Kidney (tissue), 14 donors: ENCODE results near the gene PARL. TPM values are rescaled to one million over a fixed set of nuclear protein-coding genes. Genes with fewer than 3 reads are reported as not detected.

Experiments
- DNase-seq, 5 donors: peaks; one replicate each; pipeline ENCODE4 v3.0.0-alpha.2; 2013 to 2020
- FAIRE-seq: peaks from 2 replicates; lab custom pipeline; 2012; peaks lifted over from hg19 to GRCh38; lab: Jason Lieb, UNC
- H3K27ac ChIP-seq, 2 donors: one replicate each; pipeline ENCODE4 v1.7.0; 2013; ENCODE audit warnings: low read depth in 2 of 2, low read length in 2 of 2, inconsistent platforms in 1 of 2
- H3K27me3 ChIP-seq: one replicate; pipeline ENCODE4 v1.7.1; 2013; ENCODE audit warnings: low read length, inconsistent platforms; ENCODE audit not compliant: control insufficient read depth, insufficient read depth
- H3K36me3 ChIP-seq, 3 donors: one replicate each; pipeline versions ENCODE4 v1.7.0 to v1.7.1; 2013; ENCODE audit warnings: low read length in 3 of 3, control low read depth in 1 of 3, inconsistent platforms in 1 of 3; ENCODE audit not compliant: insufficient read depth in 3 of 3, control insufficient read depth in 2 of 3
- H3K4me1 ChIP-seq, 3 donors: one replicate each; pipeline versions ENCODE4 v1.7.0 to v1.7.1; 2013; ENCODE audit warnings: low read length in 3 of 3, inconsistent platforms in 1 of 3, low read depth in 1 of 3; ENCODE audit not compliant: control insufficient read depth in 2 of 3, insufficient read depth in 2 of 3
- H3K4me3 ChIP-seq, 3 donors: one replicate each; pipeline versions ENCODE4 v1.7.0 to v1.8.1; 2013; ENCODE audit warnings: low read length in 3 of 3, control low read depth in 1 of 3, inconsistent platforms in 1 of 3
- H3K9ac ChIP-seq, 3 donors: one replicate each; pipeline versions ENCODE4 v1.7.0 to v1.7.1; 2013; ENCODE audit warnings: low read length in 3 of 3, control low read depth in 1 of 3, inconsistent platforms in 1 of 3
- H3K9me3 ChIP-seq, 3 donors: one replicate each; pipeline versions ENCODE4 v1.7.0 to v1.7.1; 2013; ENCODE audit warnings: low read length in 3 of 3, control low read depth in 1 of 3, inconsistent platforms in 1 of 3; ENCODE audit not compliant: control insufficient read depth in 2 of 3, insufficient read depth in 1 of 3
- intact Hi-C: fragments of 100-400 bp; cut with DNase I; formaldehyde crosslinking; loops from one replicate; pipeline ENCODE4 v1.11.1; 2022
- polyA plus RNA-seq: library from polyadenylated mRNA; stranded (reverse); fragments of 350-450 nt; fragmentation: Illumina TruSeq; extraction: RNeasy Lipid Tissue Mini Kit (QIAGEN cat#74804); gene quantifications from one replicate; pipeline ENCODE4 v1.2.3, GENCODE V29; 2014; ENCODE audit warnings: low read depth, low replicate concordance; ENCODE audit not compliant: insufficient read depth
- total RNA-seq: library from RNA; stranded (reverse); fragmentation: NEBNext Ultra II Directional; extraction: Animal tissue kit (Norgen Biotek cat#: 25700); gene quantifications from one replicate; pipeline ENCODE4 v1.2.1, GENCODE V29; 2021
- TF ChIP-seq, protein P1 (sequence below): IDR thresholded peaks from 3 replicates; pipeline ENCODE4 v1.5.1; 2012; ENCODE audit warnings: mild to moderate bottlenecking, moderate library complexity, borderline replicate concordance; ENCODE audit not compliant: insufficient read depth; ENCODE audit errors: extremely low read depth
- donor health status: control.
- donor health status: control.
- donor health status: control.
- donor health status: control.
- donor health status: control.
- donor health status: DM: yes; HTN: yes; CAD: no.
- donor health status: Normal renal cell carcinoma (clear cell type).

The PARL gene
- total and polyA plus RNA-seq, 2 donors from 2014 or later = 70.2 to 88.8 TPM

- FAIRE-seq = no peak
- intact Hi-C loops = loop anchor here (10.0 kb wide), 1 partner anchor 117 kb away; the partner anchor contains the start of gene ABCC5
Measured at GRCh38 chr3:183897606-183898005, 12.9 kb upstream of the PARL start.

DNA sequence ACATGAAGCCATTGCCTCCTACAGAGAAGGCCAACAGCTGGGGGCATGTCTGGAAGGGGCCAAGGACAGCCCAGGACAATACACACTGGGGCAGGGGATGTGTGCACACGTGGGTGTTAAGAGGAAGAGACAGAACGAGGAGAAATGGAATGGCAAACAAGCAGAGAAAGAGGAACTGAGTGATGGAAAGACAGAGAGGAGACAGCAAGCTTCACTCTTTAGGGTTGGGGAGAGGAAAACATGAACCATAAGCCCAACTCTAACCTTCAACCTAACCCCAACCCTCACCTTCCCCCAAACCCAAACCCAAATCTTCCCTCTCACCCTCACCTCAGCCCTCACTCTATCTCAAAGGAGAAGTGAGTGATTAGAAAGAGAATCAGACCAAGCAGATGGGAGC, 11.9 kb upstream of the PARL start:
- TF ChIP-seq, protein P1, sequence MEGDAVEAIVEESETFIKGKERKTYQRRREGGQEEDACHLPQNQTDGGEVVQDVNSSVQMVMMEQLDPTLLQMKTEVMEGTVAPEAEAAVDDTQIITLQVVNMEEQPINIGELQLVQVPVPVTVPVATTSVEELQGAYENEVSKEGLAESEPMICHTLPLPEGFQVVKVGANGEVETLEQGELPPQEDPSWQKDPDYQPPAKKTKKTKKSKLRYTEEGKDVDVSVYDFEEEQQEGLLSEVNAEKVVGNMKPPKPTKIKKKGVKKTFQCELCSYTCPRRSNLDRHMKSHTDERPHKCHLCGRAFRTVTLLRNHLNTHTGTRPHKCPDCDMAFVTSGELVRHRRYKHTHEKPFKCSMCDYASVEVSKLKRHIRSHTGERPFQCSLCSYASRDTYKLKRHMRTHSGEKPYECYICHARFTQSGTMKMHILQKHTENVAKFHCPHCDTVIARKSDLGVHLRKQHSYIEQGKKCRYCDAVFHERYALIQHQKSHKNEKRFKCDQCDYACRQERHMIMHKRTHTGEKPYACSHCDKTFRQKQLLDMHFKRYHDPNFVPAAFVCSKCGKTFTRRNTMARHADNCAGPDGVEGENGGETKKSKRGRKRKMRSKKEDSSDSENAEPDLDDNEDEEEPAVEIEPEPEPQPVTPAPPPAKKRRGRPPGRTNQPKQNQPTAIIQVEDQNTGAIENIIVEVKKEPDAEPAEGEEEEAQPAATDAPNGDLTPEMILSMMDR = no peak
- intact Hi-C loops = loop anchor here (10.0 kb wide), 1 partner anchor 118 kb away; the partner anchor contains the start of gene ABCC5
- DNase-seq (no peak), FAIRE-seq (no peak)
- Histone ChIP-seq H3K9me3 (no peaks in the 10 kb centered on the region), H3K4me1 (no peaks in the 10 kb centered on the region), H3K27me3 (no peaks in the 10 kb centered on the region), H3K36me3 (no peaks in the 10 kb centered on the region), H3K27ac (no peak overlapping the region), H3K4me3 (no peak overlapping the region), H3K9ac (no peak overlapping the region)

More at GRCh38 chr3:183897606-183898005, 12.9 kb upstream of the PARL start:
- Histone ChIP-seq H3K4me1 (no peaks in the 10 kb centered on the region), H3K4me3 (no peak overlapping the region), H3K27ac (no peak overlapping the region), H3K9me3 (no peaks in the 10 kb centered on the region), H3K27me3 (no peaks in the 10 kb centered on the region), H3K36me3 (no peaks in the 10 kb centered on the region), H3K9ac (no peak overlapping the region)
- TF ChIP-seq, protein P1 = no peak
- DNase-seq = no peak

- Histone ChIP-seq H3K9me3 (no peaks in the 10 kb centered on the region), H3K27me3 (no peaks in the 10 kb centered on the region), H3K36me3 (no peaks in the 10 kb centered on the region), H3K27ac (no peak overlapping the region), H3K4me1 (no peaks in the 10 kb centered on the region), H3K4me3 (no peak overlapping the region), H3K9ac (no peak overlapping the region)
- DNase-seq (no peak), FAIRE-seq (no peak)
- TF ChIP-seq, protein P1 = no peak
- intact Hi-C loops = loop anchor here (10.0 kb wide), 1 partner anchor 119 kb away; the partner anchor contains the start of gene ABCC5
Measured at GRCh38 chr3:183896184-183896583, 11.5 kb upstream of the PARL start.

DNA sequence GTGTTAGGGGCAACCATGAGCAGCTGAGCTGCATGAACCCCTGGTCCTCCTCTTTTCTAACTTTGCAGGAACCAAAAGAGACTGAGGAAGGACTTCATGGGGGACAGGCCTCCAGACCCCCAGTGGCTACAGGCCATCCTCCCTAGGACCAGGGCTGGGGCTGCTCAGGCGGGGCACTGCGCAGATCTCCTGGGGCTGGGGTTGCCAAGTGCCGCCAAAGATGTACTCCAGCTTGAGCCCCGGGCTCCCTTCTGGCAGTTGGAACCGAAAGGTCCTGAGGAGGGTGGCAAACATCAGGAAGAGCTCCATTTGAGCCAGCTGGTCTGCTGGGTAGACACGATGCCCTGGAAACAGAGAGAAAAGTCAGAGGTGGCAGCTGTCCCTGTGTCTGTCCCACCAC, 11.1 kb upstream of the PARL start:
- TF ChIP-seq, protein P1 = no peak
- no peak for DNase-seq
- no peak overlapping the region for H3K9ac ChIP-seq
- no peak overlapping the region for H3K4me3 ChIP-seq
- no peak for FAIRE-seq
- no peaks in the 10 kb centered on the region for H3K4me1 ChIP-seq
- intact Hi-C loops = loop anchor here (10.0 kb wide), 1 partner anchor 119 kb away; the partner anchor contains the start of gene ABCC5
- no peak overlapping the region for H3K27ac ChIP-seq
- H3K36me3 ChIP-seq = no peaks in the 10 kb centered on the region
- no peaks in the 10 kb centered on the region for H3K9me3 ChIP-seq
- H3K27me3 ChIP-seq = no peaks in the 10 kb centered on the region
